Measurements from ENCODE around the gene RPS16.

RPS16 gene

DNA sequence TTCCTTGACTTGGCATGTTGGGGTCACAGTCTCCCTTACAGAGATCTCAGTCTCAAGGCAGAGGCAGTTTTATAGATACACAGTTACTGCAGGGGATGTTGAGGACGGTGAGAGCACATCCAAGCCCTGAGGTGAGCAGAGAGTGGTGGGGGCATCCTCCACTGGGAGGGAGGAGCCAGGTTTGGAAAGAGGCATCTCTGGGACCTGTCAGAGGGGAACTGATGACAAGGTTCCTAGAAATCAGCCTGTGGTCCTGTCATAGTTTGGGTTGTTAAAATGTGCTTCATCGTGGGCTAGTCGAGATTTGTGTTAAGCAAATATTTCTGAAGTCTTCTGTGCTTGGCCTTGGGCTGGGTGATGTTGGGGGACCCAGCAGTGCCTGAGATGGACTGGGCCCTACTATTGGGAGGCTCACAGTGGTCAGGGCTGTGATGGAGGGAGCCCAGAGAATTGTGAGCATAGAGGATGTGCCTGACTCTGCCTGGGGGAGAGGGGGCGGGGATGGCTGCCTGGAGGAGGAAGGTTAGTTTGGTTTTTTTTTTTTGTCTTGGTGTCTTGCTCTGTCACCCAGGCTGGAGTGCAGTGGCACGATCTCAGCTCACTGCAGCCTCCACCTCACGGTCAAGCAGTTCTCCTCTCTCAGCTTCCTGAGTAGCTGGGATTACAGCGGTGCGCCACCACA lies 13.5 kb upstream of the RPS16 start:
- no peak for DNase-seq (ENCODE audit: low read depth in 2 of 2, low spot score in 1 of 2)

DNA sequence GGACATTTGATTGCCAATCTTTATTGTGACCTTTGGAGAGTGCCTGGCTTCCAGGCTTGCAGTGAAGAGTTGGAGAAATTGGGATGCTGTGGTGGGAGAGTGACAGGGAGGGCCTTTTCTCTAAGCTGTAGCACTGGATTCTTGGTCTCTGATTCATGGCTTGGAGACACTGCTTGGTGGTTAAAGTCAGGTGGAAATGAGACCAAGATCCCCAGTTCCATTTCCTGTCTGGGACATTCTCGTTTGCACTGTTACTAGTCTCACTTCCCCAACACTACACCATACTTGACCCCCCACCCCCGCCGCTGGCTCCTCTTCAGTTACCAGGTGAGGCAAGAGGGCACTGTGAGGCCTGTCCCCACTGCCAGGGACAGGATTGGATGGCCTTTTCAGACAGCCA lies 12.5 kb upstream of the RPS16 start:
- DNase-seq (ENCODE audit: low read depth in 2 of 2, low spot score in 1 of 2): no peak

DNA sequence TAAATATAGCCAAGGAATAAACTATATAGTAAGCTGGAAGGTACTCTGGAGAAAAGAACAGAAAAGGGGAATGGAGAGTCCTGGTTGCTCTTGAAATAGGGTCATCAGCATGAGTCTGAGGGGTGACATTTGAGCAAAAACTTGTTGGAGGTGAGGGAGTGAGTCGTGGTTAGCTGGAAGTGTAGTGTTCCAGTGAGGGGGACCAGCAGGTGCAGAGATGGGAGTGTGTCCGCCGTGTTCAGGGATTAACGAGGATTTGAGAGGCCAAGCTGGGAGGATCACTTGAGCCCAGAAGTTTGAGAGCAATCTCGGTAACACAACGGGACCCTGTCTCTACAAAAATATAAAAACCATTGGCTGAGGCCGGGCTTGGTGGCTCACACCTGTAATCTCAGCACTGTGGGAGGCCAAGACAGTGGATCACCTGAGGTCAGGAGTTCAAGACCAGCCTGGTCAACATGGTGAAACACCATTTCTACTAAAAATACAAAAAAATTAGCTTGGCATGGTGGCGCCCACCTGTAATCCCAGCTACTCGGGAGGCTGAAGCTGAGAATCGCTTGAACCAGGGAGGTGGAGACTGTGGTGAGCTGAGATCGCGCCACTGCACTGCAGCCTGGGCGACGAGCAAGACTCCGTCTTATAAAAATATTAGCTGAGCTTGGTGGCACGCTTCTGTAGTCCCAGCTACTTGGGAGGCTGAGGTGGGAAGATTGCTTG lies 10.8 kb upstream of the RPS16 start:
- DNase-seq (ENCODE audit: low read depth in 2 of 2, low spot score in 1 of 2): no peak

DNA sequence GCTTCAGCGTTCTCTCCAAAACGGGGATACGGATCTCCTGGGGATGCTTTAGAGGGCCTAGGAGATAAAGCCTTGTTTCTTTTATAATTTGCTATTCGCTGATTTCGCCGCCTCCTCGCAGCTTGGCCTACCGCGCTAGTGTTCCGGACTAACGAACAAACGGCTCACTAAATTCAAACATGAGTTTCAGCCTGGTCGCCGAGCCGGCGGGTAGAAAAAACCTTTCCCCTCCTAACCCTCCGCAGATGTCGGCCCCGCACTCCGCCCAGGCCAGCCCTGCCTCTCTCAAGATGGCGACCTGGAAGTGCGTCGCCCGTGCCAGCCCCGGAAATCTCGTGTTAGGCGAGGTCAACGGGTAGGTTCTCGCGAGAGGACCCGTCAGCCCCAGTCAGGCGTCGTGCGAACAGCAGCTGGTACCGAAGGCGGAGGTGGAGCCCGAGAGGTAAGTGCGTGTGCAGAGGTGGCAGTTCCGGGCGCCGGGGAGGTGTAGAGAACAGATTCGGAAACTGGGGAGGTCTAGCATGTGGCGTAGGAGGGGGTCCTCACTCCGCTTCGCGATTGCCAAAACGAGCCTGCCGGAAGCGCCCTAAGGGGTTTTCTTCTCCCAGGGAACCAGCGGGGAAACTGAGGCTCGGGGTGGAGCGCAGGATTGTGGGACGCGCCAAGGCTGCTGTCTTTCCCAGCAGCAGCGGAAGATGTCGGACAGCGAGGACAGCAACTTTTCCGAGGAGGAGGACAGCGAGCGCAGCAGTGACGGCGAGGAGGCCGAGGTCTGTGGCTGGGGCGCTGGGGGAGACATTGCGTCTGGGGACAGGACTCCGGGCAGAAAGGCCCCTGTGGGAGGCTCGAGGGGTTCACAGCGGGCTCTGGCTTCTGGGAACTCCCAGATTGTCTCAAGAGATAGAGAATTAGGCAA lies 9.7 kb upstream of the RPS16 start, which contains the start of gene SUPT5H:
Gene SUPT5H, plus strand, starts transcription at position 387 of the 916 bp plus-strand sequence. Its CDS starts 309 bp downstream, at position 696.
- peak; percentile 84 to 94 for DNase-seq (ENCODE audit: low read depth in 2 of 2, low spot score in 1 of 2)

DNA sequence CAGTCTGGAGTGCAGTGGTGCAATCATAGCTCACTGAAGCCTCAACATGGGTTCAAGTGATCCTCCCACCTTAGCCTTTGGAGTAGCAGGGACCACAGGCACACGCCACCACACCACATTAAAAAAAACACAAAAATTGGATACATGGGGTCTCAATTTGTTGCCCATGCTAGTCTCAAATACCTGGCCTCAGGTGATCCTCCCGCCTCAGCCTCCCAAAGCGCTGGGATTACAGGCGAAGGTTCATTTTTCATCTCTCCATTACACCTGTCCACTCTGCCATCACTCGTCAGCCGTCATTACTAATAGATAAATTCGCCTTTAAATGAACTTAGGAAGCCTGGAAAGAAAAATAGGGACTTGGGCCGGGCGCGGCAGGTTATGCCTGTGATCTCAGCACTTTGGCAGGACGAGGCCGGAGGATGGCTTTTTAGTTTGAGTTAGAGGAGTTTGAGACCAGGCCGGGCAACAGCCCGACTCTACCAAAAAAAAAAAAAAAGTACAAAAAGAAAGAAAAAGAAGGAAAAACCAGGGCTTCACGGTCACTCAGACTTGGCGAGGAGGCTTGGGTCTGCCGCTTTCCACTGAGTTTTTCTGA lies 8.9 kb upstream of the RPS16 start:
- no peak for DNase-seq (ENCODE audit: low read depth in 2 of 2, low spot score in 1 of 2)

DNA sequence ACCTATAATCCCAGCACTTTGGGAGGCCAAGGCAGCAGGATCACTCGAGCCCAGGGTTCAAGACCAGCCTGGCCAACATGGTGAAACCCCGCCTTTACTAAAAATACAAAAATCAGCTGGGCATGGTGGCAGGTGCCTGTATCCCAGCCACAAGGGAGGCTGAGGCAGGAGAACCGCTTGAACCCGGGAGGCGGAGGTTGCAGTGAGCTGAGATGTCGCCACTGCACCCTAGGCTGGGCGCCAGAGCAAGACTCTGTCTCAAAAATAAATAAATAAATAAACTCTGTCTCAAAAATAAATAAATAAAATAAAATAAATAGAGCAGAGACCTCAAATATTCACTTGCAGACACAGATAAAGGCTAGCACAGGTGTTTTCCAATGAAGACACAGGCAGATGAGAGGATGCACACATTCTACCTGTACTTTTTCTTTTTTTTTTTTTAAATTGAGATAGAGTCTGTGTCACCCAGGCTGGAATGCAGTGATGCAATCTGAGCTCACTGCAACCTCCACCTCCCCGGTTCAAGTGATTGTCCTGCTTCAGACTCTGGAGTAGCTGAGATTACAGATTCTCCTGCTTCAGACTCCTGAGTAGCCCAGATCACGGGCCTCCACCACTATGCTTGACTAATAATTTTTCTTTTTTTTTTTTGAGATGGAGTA lies 2.7 kb upstream of the RPS16 start:
- DNase-seq (ENCODE audit: low read depth in 2 of 2, low spot score in 1 of 2): no peak

DNA sequence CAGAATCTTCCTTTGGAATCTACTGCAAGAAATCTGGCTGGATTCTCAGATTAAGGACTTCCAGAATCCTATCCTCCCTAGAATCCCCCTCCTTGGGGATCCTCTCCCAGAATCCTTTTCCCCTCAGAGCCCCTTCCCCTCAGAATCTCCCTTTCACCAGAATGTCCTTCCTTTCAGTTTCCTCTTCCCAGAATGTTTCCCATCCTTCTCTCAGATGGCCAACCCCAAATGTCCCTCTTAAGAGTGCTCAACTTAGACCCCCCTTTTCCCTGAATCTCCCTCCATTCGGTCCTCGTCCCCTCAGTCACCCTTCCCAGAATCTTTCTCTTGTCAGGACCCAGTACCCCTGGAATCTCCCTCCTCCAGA lies 584 bp upstream of the RPS16 start:
- DNase-seq (ENCODE audit: low read depth in 2 of 2, low spot score in 1 of 2): no peak

DNA sequence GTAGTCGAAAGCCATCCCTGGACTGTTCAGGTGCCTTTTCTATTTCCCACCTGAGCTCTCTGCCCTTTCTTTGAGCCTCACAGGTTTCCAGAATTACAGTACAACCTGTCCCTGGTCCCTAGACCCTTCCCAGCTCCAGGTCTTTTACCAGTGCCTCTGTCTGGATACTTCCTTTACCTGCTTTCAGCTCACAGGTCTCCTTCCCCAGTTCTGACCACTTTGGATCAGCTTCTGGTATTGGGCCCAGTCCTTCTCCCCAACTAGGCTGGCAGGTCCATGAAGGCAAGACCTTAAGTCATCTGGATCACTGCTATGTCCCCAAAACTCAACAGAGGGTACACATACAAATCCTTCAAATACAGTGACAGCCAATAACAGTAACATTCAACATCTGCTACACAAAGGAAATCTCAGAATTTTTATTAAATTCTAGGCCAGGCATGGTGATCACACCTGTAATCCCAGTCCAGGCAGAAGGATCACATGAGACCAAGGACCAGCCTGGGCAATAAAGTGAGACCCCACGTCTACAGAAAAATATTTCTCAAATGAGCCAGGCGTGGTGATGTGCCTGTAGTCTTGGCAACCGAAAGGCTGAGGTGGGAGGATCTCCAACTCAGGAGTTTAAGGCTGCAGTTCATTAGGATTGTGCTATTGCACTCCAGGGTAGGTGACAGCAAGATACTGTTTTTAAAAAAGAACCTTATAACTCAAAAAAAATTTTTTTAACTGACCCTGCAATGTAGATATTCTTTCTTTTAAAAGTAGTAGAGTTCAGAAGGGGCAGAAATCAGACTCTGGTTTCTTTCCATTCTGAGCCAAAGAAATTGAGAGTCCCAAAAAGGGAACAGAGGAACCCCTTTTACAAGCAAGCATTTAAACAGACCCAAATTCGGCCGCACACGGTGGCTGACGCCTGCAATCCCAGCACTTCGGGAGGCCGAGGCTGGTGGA lies 1.3 kb downstream of the RPS16 start:
- no peak for DNase-seq (ENCODE audit: low read depth in 2 of 2, low spot score in 1 of 2)

DNA sequence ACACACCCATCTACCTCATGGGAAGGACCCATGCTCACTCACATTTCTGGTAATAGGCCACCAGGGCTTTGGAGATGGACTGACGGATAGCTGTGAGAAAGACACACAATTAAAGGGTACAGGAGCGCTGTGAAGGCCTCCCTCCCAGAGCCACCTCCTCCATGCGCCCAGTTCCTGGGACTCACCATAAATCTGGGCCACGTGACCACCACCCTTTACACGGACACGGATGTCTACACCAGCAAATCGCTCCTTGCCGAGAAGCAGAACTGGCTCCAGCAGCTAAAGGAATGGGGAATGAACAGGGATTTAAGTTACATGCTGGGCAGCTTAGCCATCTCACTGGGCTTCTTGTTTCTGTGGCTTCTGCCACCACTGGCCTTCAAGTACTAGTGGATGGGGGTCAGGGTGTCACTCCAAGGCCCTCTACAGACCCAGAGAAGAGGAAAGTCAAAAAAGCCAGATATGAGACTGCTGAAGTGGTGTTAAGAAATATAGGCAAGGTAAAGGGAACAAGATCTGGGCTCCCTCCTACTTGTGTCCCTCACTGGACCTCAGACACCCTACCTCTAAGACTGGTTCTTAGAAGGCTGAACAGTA lies 2.2 kb downstream of the RPS16 start:
- no peak for DNase-seq (ENCODE audit: low read depth in 2 of 2, low spot score in 1 of 2)

DNA sequence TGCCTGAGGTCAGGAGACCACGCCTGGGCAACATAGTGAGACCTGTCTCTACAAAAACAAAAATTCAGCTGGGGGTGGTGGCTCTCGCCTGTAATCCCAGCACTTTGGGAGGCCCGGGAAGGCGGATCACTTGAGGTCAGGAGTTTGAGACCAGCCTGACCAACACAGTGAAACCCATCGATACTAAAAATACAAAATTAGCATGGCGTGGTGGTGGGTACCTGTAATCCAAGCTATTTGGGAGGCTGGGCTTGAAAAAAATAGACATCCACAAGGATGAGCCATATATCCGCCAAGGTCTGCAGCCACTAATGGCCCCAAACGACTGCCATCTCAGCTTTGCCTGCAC lies 3.1 kb downstream of the RPS16 start:
- no peak for DNase-seq (ENCODE audit: low read depth in 2 of 2, low spot score in 1 of 2)

DNA sequence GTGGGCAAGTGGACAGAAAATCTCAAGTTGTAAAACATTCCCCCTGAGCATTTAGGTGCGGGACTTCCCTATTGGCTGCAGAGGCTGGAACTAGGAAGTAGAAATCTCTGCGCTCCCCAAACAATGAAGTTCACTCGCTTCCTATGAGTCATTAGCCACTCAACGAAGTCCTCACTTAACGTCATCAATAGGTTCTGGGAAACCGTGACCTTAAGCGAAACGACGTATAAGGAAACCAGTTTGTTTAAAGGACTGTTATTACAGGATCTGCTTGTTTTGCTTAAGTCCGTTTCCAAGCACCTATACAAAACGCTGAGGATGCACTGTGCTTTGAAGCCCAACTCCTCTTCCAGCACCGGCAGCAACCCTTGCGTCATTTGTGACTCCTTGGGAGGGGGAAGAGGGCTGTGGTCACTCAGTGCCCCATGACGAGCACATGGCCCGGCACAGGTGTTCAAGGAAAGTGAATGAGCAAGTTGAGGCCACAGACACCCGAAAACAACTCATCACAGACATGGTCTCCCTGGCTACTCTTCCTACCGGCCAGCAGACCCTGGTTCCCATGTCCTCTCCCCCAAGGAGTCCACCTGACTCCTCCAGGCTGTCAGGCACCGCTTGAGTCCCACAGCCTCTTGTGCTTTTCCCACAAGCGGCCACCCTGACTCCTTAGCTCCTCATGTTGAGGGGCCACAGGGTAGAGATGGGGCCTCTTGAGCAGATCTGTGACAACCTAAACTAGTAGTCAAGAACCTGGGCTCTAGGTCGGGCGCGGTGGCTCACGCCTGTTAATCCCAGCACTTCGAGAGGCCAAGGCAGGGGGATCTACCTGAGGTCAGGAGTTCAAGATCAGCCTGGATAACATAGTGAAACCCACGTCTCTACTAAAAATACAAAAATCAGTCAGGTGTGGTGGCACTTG lies 4.8 kb downstream of the RPS16 start:
- DNase-seq (ENCODE audit: low read depth in 2 of 2, low spot score in 1 of 2): no peak

DNA sequence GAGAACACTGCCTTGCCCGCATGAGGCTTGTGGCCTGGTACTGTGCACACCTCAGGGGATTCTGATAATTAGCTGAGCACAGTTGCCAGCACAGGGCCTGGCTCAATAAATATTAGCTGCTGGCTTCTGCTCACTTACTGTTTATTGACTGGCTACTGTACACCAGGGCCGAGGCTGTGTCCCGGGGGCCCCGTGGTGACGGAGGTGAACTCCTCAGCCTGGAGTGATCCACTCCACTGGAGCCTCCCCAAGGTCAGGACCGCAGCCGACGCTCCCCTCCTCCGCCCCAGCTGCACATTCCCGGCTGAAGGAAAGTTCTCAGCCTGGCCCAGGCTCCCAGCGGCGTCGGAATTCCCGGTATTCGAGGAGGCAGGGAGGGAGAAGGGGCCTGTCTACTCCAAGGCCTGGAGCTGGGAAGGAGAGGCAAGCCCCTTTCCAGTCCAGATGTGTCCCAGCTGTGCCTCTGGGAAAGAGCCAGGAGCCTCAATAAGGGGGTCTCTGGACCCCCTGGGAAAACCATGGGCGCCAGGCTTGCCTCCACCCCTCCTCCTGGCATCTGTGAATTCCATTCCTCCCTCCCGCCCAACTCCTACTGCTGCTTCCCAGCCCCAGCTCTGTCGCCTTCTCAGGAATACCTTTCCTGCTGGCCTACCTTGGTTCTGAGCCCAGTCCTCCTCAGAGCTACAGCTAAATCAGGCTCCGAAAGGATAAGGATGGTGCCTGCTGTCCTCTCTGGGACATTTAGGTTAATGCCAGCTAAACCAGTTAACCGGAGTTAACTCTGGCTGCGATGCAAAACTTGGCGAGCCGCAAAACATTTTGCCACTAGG lies 7.3 kb downstream of the RPS16 start:
- DNase-seq (ENCODE audit: low read depth in 2 of 2, low spot score in 1 of 2): no peak

DNA sequence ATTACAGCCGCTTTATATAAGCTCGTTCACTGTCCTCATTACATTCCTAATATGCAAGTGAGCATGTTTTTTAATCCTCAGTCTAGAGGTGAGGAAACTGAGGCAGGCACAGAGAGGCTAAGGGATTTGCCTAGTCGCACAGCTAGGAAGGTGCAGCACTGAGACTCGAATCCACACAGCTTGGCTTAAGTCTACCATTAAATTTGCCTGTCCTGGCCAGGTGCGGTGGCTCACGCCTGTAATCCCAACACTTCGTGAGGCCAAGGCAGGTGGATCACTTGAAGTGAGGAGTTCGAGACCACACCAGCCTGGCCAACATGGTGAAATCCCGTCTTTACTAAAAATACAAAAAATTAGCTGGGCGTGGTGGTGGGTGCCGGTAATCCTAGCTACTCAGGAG lies 8.0 kb downstream of the RPS16 start:
- DNase-seq (ENCODE audit: low read depth in 2 of 2, low spot score in 1 of 2): no peak

DNA sequence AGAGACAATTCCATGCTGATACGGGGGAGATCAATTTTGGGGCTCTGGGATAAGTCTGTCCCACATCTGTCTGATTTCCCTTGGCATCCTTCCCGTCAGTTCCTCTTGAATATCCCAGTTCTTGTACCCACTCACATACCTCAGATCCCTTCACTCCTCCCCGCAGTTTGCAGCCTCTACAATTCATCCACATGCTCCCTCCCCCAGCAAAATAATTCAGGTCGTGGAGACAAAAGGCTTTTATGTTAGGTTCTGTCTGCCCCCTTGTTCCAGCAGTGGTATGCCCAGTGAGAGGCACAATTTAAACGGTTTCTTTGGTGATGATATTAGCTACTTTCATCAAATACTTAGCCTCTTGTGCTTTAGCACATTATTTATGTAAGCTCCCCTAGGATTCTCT lies 9.6 kb downstream of the RPS16 start:
- no peak for DNase-seq (ENCODE audit: low read depth in 2 of 2, low spot score in 1 of 2)

DNA sequence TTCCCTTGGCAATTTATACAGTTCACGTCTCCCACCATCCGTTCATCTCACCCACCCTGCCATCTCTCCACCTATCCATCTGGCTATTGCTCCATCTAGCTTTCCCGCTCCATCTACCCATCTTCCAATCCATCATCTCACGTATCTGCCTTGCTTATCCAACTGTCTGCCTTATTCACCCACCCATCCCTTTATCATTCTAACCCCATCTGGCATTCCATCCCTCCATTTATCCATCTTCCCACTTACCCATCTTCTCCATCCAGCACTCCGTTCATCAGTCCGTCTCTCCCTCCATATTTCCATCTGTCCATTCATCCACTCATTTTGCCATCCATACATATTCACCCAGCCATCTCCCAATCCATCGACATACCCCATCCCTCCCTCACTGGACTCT lies 10.0 kb downstream of the RPS16 start:
- no peak for DNase-seq (ENCODE audit: low read depth in 2 of 2, low spot score in 1 of 2)

DNA sequence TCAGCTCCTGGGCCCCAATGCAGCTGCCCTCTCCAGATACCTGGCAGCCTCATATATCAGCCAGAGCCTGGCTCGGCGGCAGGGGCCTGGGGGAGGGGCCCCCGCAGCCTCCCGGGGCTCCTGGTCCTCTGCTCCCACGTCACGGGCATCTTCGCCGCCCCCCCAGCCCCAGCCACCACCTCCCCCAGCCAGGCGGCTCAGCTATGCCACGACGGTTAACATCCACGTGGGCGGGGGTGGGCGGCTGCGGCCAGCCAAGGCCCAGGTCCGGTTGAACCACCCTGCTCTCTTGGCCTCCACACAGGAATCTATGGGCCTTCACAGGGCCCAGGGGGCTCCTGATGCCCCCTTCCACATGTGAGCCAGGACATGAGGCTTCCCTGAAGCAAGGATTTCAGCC lies 10.8 kb downstream of the RPS16 start:
- DNase-seq (ENCODE audit: low read depth in 2 of 2, low spot score in 1 of 2): no peak

DNA sequence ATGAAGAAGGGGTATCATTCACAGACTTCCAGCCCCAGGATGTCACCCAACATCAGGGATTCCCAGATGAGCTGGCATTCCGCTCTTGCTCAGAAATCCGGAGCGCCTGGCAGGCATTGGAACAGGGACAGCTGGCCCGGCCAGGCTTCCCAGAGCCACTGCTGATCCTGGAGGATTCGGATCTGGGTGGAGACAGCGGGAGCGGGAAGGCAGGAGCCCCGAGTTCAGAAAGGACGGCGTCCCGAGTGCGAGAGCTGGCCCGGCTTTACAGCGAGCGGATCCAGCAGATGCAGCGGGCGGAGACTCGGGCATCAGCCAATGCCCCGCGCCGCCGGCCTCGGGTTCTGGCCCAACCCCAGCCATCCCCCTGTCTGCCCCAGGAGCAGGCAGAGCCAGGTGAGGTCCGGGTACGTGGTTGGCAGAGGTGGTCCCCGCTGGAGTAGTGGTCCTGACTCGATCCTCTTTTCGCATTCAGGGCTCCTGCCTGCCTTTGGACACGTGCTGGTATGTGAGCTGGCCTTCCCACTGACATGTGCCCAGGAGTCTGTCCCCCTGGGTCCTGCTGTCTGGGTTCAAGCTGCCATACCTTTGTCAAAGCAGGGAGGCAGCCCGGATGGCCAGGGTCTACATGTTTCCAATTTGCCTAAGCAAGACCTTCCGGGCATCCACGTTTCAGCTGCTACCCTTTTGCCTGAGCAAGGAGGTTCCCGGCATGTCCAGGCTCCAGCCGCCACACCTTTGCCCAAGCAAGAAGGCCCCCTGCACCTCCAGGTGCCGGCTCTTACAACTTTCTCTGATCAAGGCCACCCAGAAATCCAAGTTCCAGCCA lies 12.3 kb downstream of the RPS16 start:
- no peak for DNase-seq (ENCODE audit: low read depth in 2 of 2, low spot score in 1 of 2)

Measured in stimulated activated CD8-positive, alpha-beta memory T cell treated with anti-CD3 and anti-CD28 coated beads, Interleukin-4, amount 100 ng/mL, for 1 hour (primary cell).